GM20000 (cell line): ENCODE measurements around the gene PARVG.

Experiments used
- DNase-seq: peaks from one replicate; pipeline ENCODE4 v3.0.0; 2012; ENCODE audit warnings: low spot score
- CTCF ChIP-seq: IDR thresholded peaks from 2 replicates; pipeline ENCODE4 v1.5.1; 2012; ENCODE audit warnings: mild to moderate bottlenecking, control low read depth; ENCODE audit errors: extremely low read depth, missing control alignments

Gene PARVG

GRCh38 chr22:44181033-44181911 lies 547 bp downstream of the PARVG start:
- no peak for TF ChIP-seq CTCF
- peak; percentile 58 for DNase-seq

GRCh38 chr22:44181912-44182587 lies 1.3 kb downstream of the PARVG start:
- TF ChIP-seq CTCF = no peak
- no peak for DNase-seq

- no peak for TF ChIP-seq CTCF
- DNase-seq = peak; percentile 58
Observed at GRCh38 chr22:44182588-44183286, 2.0 kb downstream of the PARVG start.

DNA sequence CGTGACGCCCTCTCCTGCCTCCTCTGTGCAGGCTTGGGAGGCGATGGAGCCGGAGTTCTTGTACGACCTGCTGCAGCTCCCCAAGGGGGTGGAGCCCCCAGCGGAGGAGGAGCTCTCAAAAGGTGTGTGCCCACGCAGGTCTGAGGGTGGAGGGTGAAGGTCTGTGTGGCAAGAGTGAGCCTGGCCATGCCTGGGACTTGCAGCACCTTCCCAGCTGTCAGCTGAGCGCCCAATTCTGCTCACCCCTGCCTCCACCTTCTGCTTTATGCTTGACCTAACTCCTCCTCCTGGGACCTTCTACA lies 2.5 kb downstream of the PARVG start:
- TF ChIP-seq CTCF = no peak

DNA sequence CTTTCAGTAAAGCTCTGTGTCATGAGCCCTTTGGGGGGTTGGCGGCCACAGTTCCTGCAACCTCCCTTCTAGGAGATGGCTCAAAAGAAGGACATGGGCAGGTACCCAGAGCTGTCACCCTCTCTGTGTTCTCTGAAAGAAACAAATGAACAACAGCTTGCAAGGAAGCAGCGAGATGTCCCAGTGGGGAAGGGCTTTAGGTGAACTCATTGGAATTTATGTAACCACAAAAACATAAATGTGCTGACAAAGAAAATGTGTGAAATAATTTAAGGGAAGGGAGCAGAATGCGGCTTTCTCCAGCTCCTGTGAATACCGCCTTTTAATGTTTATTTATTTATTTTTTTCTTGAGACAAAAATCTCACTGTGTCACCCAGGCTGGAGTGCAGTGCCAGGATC lies 3.3 kb downstream of the PARVG start:
- TF ChIP-seq CTCF = no peak
- no peak for DNase-seq

More for the DNA sequence above, 2.5 kb downstream of the PARVG start:
- no peak for DNase-seq

GRCh38 chr22:44185237-44186120 lies 4.8 kb downstream of the PARVG start:
- no peak for DNase-seq
- no peak for TF ChIP-seq CTCF
